A673 (cell line): Measurements from ENCODE around the gene ALDH5A1.

ENCODE experiments used
- EZH2 ChIP-seq: fragments of 200-600 bp; sonication (generic); IDR thresholded peaks from 2 replicates; pipeline ENCODE4 v1.6.1; 2017; ENCODE audit warnings: borderline replicate concordance, low read depth, mild to moderate bottlenecking, mixed read lengths, antibody characterized with exemption, low read length; ENCODE audit not compliant: poor library complexity, severe bottlenecking
- TF ChIP-seq, protein P1 (sequence below): fragments of 300-800, 200-600 bp; sonication (generic); conservative IDR thresholded peaks from 2 replicates; pipeline ENCODE4 v1.5.1; 2017; ENCODE audit warnings: low read depth, mild to moderate bottlenecking, antibody characterized with exemption, low read length, moderate library complexity, mixed read lengths

DNA sequence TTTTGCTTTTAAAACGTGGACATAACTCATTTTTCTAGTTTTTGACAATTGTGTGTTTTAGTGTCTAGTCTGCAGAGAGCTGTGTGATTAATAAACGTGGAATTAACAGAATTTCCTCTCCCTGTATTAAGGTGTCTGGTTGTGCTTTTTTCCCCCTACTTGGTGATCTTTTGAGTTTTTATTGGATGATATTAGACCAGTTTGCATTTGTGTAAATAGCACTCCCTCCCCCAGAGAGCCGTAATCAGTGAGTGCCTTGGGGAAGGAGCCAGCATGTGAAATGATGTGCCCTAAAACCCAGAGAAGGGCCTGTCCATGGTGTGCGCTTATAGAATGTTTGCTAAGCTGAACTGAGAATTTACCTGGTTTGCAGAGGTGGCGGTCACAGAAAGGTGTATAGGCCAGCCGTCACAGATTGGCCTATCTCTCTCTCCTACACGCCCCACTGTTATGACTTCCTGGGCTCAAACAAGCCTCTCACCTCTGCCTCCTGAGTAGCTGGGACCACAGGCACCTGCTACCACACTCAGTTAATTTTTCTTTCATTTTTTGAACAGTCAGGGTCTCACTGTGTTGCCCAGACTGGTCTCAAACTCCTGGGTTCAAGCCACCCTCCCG is 42.4 kb downstream of the ALDH5A1 start:
- TF ChIP-seq, protein P1, sequence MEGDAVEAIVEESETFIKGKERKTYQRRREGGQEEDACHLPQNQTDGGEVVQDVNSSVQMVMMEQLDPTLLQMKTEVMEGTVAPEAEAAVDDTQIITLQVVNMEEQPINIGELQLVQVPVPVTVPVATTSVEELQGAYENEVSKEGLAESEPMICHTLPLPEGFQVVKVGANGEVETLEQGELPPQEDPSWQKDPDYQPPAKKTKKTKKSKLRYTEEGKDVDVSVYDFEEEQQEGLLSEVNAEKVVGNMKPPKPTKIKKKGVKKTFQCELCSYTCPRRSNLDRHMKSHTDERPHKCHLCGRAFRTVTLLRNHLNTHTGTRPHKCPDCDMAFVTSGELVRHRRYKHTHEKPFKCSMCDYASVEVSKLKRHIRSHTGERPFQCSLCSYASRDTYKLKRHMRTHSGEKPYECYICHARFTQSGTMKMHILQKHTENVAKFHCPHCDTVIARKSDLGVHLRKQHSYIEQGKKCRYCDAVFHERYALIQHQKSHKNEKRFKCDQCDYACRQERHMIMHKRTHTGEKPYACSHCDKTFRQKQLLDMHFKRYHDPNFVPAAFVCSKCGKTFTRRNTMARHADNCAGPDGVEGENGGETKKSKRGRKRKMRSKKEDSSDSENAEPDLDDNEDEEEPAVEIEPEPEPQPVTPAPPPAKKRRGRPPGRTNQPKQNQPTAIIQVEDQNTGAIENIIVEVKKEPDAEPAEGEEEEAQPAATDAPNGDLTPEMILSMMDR = no peak
- no peak for TF ChIP-seq EZH2
